IMR-90 (cell line): ENCODE measurements around the gene NHSL1. TPM values are rescaled to one million over a fixed set of nuclear protein-coding genes. Genes with fewer than 3 reads are reported as not detected.

ENCODE experiments used
- ATAC-seq: fragments of 200-7000 bp; cut with Tn5 transposase; 2 replicates; pipeline ENCODE4 v1.9.1; 2020; ENCODE audit warnings: low read depth, mild to moderate bottlenecking, moderate library complexity
- BruUV-seq: library from RNA; stranded (reverse); fragments of 400-500 nt; replicated peaks from 2 replicates; lab custom pipeline; 2021; lab: Mats Ljungman, UMichigan
- CTCF ChIA-PET: fragments of 300-600 bp; formaldehyde crosslinking; extraction: SDS; loops from one replicate; lab custom pipeline; 2021; ENCODE audit warnings: antibody characterized with exemption; lab: Yijun Ruan, JAX
- POLR2A ChIA-PET: fragments of 300-600 bp; sonication (Branson Sonifier 250); formaldehyde crosslinking; loops from one replicate; lab custom pipeline; 2022; ENCODE audit warnings: antibody characterized with exemption; ENCODE audit not compliant: unreplicated experiment; lab: Charles Lee
- DNase-seq: peaks from one replicate; pipeline ENCODE4 v3.0.0; 2013
- H2AFZ ChIP-seq: replicated peaks from 2 replicates; pipeline ENCODE3; 2013; ENCODE audit warnings: low read length, mild to moderate bottlenecking; ENCODE audit not compliant: poor library complexity
- H2AK5ac ChIP-seq: 2 replicates; pipeline ENCODE4 v1.6.1; 2013; ENCODE audit warnings: low read depth, low read length, inconsistent platforms
- H2AK9ac ChIP-seq: replicated peaks from 2 replicates; pipeline ENCODE3; 2013; ENCODE audit warnings: mild to moderate bottlenecking, low read depth, low read length, moderate library complexity; ENCODE audit not compliant: poor library complexity
- H2BK120ac ChIP-seq: 2 replicates; pipeline ENCODE4 v1.6.1; 2013; ENCODE audit warnings: low read depth, low read length, inconsistent platforms
- H2BK15ac ChIP-seq: 3 replicates; pipeline ENCODE4 v1.6.1; 2013; ENCODE audit warnings: low read depth, low read length, inconsistent platforms
- H2BK20ac ChIP-seq: 2 replicates; pipeline ENCODE4 v1.6.1; 2013; ENCODE audit warnings: low read depth, mild to moderate bottlenecking, inconsistent platforms, low read length, moderate library complexity
- H2BK5ac ChIP-seq: 2 replicates; pipeline ENCODE4 v1.6.1; 2013; ENCODE audit warnings: mild to moderate bottlenecking, low read depth, low read length, inconsistent platforms; ENCODE audit not compliant: poor library complexity, severe bottlenecking
- H3K14ac ChIP-seq: replicated peaks from 2 replicates; pipeline ENCODE4 v1.6.1; 2013; ENCODE audit warnings: low read depth, low read length, inconsistent platforms
- H3K18ac ChIP-seq: 2 replicates; pipeline ENCODE4 v1.6.1; 2013; ENCODE audit warnings: low read depth, low read length, control low read depth
- H3K23ac ChIP-seq: 2 replicates; pipeline ENCODE4 v1.6.1; 2013; ENCODE audit warnings: low read depth, low read length, inconsistent platforms
- H3K27ac ChIP-seq: 2 replicates; pipeline ENCODE4 v1.5.1; 2013; ENCODE audit warnings: mild to moderate bottlenecking, control low read depth, low read length; ENCODE audit not compliant: insufficient read depth
- H3K27me3 ChIP-seq: 2 replicates; pipeline ENCODE4 v1.6.1; 2013; ENCODE audit warnings: low read length; ENCODE audit not compliant: control insufficient read depth, insufficient read depth
- H3K36me3 ChIP-seq: 2 replicates; pipeline ENCODE4 v1.6.1; 2013; ENCODE audit warnings: low read length, mixed read lengths; ENCODE audit not compliant: control insufficient read depth, insufficient read depth
- H3K4ac ChIP-seq: 2 replicates; pipeline ENCODE4 v1.6.1; 2013; ENCODE audit warnings: low read depth, low read length, inconsistent platforms
- H3K4me1 ChIP-seq: 2 replicates; pipeline ENCODE4 v1.6.1; 2013; ENCODE audit warnings: low read length, mixed read lengths; ENCODE audit not compliant: control insufficient read depth, insufficient read depth
- H3K4me2 ChIP-seq: 2 replicates; pipeline ENCODE4 v1.6.1; 2013; ENCODE audit warnings: low read depth, mild to moderate bottlenecking, control low read depth, low read length, moderate library complexity
- H3K4me3 ChIP-seq: 2 replicates; pipeline ENCODE4 v1.5.1; 2013; ENCODE audit warnings: low read depth, mild to moderate bottlenecking, control low read depth, low read length, moderate library complexity; ENCODE audit not compliant: insufficient read depth
- H3K56ac ChIP-seq: 2 replicates; pipeline ENCODE4 v1.6.1; 2013; ENCODE audit warnings: low read length, inconsistent platforms; ENCODE audit not compliant: insufficient read depth; ENCODE audit errors: extremely low read depth
- H3K79me1 ChIP-seq, 2 experiments: 2 replicates each; pipeline ENCODE4 v1.6.1; 2013; ENCODE audit warnings: low read length in 2 of 2, inconsistent platforms in 1 of 2, low read depth in 1 of 2
- H3K9ac ChIP-seq: 2 replicates; pipeline ENCODE4 v1.6.1; 2013; ENCODE audit warnings: low read depth, low read length, control low read depth
- H3K9me1 ChIP-seq: 2 replicates; pipeline ENCODE4 v1.6.1; 2013; ENCODE audit warnings: low read length, inconsistent platforms; ENCODE audit not compliant: insufficient read depth
- H3K9me3 ChIP-seq: 2 replicates; pipeline ENCODE4 v1.6.1; 2013; ENCODE audit warnings: low read length; ENCODE audit not compliant: control insufficient read depth, insufficient read depth
- H4K20me1 ChIP-seq: 2 replicates; pipeline ENCODE4 v1.6.1; 2013; ENCODE audit warnings: low read length, inconsistent platforms; ENCODE audit not compliant: insufficient read depth
- H4K5ac ChIP-seq: 2 replicates; pipeline ENCODE4 v1.6.1; 2013; ENCODE audit warnings: mild to moderate bottlenecking, low read depth, low read length, control low read depth
- H4K8ac ChIP-seq, 2 experiments: 2 replicates each; pipeline ENCODE4 v1.6.1; 2013; ENCODE audit warnings: low read depth in 2 of 2, low read length in 2 of 2, control low read depth in 1 of 2, inconsistent platforms in 1 of 2
- H4K91ac ChIP-seq: 2 replicates; pipeline ENCODE4 v1.6.1; 2013; ENCODE audit warnings: low read depth, low read length, inconsistent platforms; ENCODE audit not compliant: insufficient read depth
- BHLHE40 ChIP-seq: fragments of 150-350 bp; IDR thresholded peaks from 2 replicates; pipeline ENCODE4 v1.6.1; 2016; ENCODE audit warnings: mild to moderate bottlenecking, low read depth, low read length
- CEBPB ChIP-seq: IDR thresholded peaks from 2 replicates; pipeline ENCODE4 v1.6.1; 2012; ENCODE audit warnings: low read depth, low read length, improper control_type of control experiment
- CHD1 ChIP-seq: IDR thresholded peaks from 2 replicates; pipeline ENCODE4 v1.6.1; 2012; ENCODE audit warnings: low read depth, low read length, improper control_type of control experiment
- FOS ChIP-seq: fragments of 150-350 bp; IDR thresholded peaks from 2 replicates; pipeline ENCODE4 v1.6.1; 2016; ENCODE audit warnings: low read depth, low read length
- MAFK ChIP-seq: IDR thresholded peaks from 2 replicates; pipeline ENCODE4 v1.6.1; 2012; ENCODE audit warnings: low read depth, low read length, improper control_type of control experiment
- MAZ ChIP-seq: IDR thresholded peaks from 2 replicates; pipeline ENCODE4 v1.6.1; 2012; ENCODE audit warnings: low read depth, mild to moderate bottlenecking, low read length, improper control_type of control experiment, moderate library complexity, borderline replicate concordance
- MXI1 ChIP-seq: IDR thresholded peaks from 2 replicates; pipeline ENCODE4 v1.6.1; 2012; ENCODE audit warnings: low read depth, mild to moderate bottlenecking, low read length, moderate library complexity, borderline replicate concordance
- NFE2L2 ChIP-seq: fragments of 150-350 bp; IDR thresholded peaks from 2 replicates; pipeline ENCODE4 v1.6.1; 2016; ENCODE audit warnings: low read depth, mild to moderate bottlenecking, low read length
- POLR2A ChIP-seq: IDR thresholded peaks from 2 replicates; pipeline ENCODE4 v1.6.1; 2012; ENCODE audit warnings: mild to moderate bottlenecking, low read depth, low read length
- RAD21 ChIP-seq: IDR thresholded peaks from 2 replicates; pipeline ENCODE4 v1.6.1; 2012; ENCODE audit warnings: low read length, improper control_type of control experiment
- RCOR1 ChIP-seq: IDR thresholded peaks from 2 replicates; pipeline ENCODE4 v1.6.1; 2012; ENCODE audit warnings: mild to moderate bottlenecking, low read length, improper control_type of control experiment; ENCODE audit not compliant: insufficient replicate concordance
- RFX5 ChIP-seq: IDR thresholded peaks from 2 replicates; pipeline ENCODE4 v1.8.0; 2012; ENCODE audit warnings: low read depth, mild to moderate bottlenecking, low read length, moderate library complexity
- SMC3 ChIP-seq: fragments of 150-350 bp; IDR thresholded peaks from 2 replicates; pipeline ENCODE4 v1.6.1; 2016; ENCODE audit warnings: low read depth, mild to moderate bottlenecking, antibody characterized with exemption, low read length, moderate library complexity
- WGBS, 2 experiments: methylation state at CpG; one replicate each; pipeline versions ENCODE4 v1.1.5 to v1.1.7; 2013; ENCODE audit warnings: missing lambda C conversion rate in 2 of 2; ENCODE audit not compliant: insufficient read length in 1 of 2; ENCODE audit errors: extremely low coverage in 2 of 2; 5-methylcytosine and 5-hydroxymethylcytosine counted together
- dilution Hi-C: fragments of 300-500 bp; cut with HindIII; formaldehyde crosslinking; loops from one replicate; pipeline ENCODE4 v1.14.3; 2018; ENCODE audit warnings: low sequenced_read_pairs; ENCODE audit not compliant: unreplicated experiment
- in situ Hi-C: fragments of 300-500 bp; cut with MboI; formaldehyde crosslinking; loops from 3 replicates; pipeline ENCODE4 v1.14.3; 2019; ENCODE audit warnings: low sequenced_read_pairs, inconsistent platforms, mixed read lengths
- intact Hi-C: fragments of 100-400 bp; cut with micrococcal nuclease; formaldehyde crosslinking; loops from 2 replicates; pipeline ENCODE4 v1.10.0; 2022
- polyA plus RNA-seq, 3 experiments: library from polyadenylated mRNA; depleted of rRNA; stranded (reverse); fragments of >200 nt; gene quantifications; 2 replicates each; pipeline ENCODE4 v1.2.3, GENCODE V29; 2012; ENCODE audit warnings: low replicate concordance in 1 of 3
- total RNA-seq: library from RNA; depleted of rRNA; stranded (reverse); fragments of >200 nt; gene quantifications from 2 replicates; pipeline ENCODE4 v1.2.3, GENCODE V29; 2012
- TF ChIP-seq, protein P1 (sequence below): fragments of 150-350 bp; IDR thresholded peaks from 2 replicates; pipeline ENCODE4 v1.6.1; 2016; ENCODE audit warnings: low read depth, mild to moderate bottlenecking, low read length, moderate library complexity, borderline replicate concordance
- TF ChIP-seq, protein P2 (sequence below): conservative IDR thresholded peaks from 2 replicates; pipeline ENCODE4 v1.5.1; 2012; ENCODE audit warnings: mild to moderate bottlenecking, low read depth, low read length, improper control_type of control experiment
- TF ChIP-seq, protein P3 (sequence below): fragments of 150-350 bp; IDR thresholded peaks from 2 replicates; pipeline ENCODE4 v1.6.1; 2017; ENCODE audit warnings: mild to moderate bottlenecking, antibody characterized with exemption, low read length, low read depth

The NHSL1 gene
- total and polyA plus RNA-seq, 2 of the 4 experiments (the other 2 are of a cell fraction): 5.6 to 7.2 TPM

DNA sequence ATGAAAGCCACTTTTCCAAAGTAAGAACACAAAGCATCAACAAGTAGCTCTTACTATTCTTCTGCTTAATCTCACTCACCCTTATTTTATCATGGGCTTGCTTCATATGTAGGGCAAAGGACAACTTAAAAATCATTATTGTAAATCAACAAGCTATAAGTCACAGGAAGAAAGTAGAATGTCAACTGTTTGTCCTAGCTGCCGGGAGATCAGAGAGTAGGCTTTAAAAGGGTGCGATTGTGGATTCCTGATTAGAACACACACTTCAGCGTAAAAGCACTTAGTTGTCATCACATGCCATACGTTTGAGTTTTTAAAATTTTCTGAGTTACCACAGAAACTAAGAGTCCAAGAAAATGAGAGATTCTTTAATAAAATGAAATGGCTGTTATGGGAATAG lies 44.4 kb upstream of the NHSL1 start:
- Histone ChIP-seq H3K9me3 (no peaks in the 10 kb centered on the region), H4K8ac (no peak overlapping the region), H2BK20ac (peak overlapping the region; percentile 19; the same call in 1 of the 2 replicates), H4K5ac (no peak overlapping the region), H2AFZ (no peak overlapping the region), H3K4me3 (no peak overlapping the region), H2BK120ac (peak overlapping the region; percentile 69), H2AK5ac (peak overlapping the region; percentile 54; the same call in 1 of the 2 replicates), H2BK15ac (peak overlapping the region; percentile 72; the same call in 1 of the 3 replicates), H3K9ac (no peak overlapping the region), H3K27ac (no peak overlapping the region), H3K14ac (peak overlapping the region; percentile 80), H3K4me2 (peak overlapping the region; percentile 6; the same call in 1 of the 2 replicates), H2BK5ac (peak overlapping the region; percentile 66), H2AK9ac (no peak overlapping the region), H3K4me1 (peaks cover 26% of the 10 kb centered on the region), H3K79me1 (peaks cover 30 to 53% of the 10 kb centered on the region in 2 experiments), H3K36me3 (no peaks in the 10 kb centered on the region), H3K27me3 (no peaks in the 10 kb centered on the region), H3K23ac (peak overlapping the region; percentile 69; the same call in 1 of the 2 replicates), H4K20me1 (no peaks in the 10 kb centered on the region), H3K18ac (peak overlapping the region; percentile 5; the same call in 1 of the 2 replicates), H3K9me1 (peaks cover 13% of the 10 kb centered on the region), H3K56ac (no peak overlapping the region), H4K91ac (peak overlapping the region; percentile 3), H3K4ac (peak overlapping the region; percentile 66; the same call in 1 of the 2 replicates)
- ChIA-PET POLR2A (no interaction called here), CTCF (interaction anchor here (1.1 kb wide), 1 partner anchor 47 kb away, joined by 3 read pairs; no protein-coding TSS in a partner anchor)
- intact Hi-C loops: no loop called here
- dilution Hi-C loops: no loop called here
- TF ChIP-seq FOS (no peak), RFX5 (no peak), CHD1 (no peak), CEBPB (no peak), RAD21 (no peak), POLR2A (no peak), BHLHE40 (no peak), RCOR1 (no peak), MAZ (no peak), MXI1 (no peak), NFE2L2 (no peak), MAFK (no peak), SMC3 (no peak)
- TF ChIP-seq, protein P1, sequence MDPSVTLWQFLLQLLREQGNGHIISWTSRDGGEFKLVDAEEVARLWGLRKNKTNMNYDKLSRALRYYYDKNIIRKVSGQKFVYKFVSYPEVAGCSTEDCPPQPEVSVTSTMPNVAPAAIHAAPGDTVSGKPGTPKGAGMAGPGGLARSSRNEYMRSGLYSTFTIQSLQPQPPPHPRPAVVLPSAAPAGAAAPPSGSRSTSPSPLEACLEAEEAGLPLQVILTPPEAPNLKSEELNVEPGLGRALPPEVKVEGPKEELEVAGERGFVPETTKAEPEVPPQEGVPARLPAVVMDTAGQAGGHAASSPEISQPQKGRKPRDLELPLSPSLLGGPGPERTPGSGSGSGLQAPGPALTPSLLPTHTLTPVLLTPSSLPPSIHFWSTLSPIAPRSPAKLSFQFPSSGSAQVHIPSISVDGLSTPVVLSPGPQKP: no peak
- TF ChIP-seq, protein P2, sequence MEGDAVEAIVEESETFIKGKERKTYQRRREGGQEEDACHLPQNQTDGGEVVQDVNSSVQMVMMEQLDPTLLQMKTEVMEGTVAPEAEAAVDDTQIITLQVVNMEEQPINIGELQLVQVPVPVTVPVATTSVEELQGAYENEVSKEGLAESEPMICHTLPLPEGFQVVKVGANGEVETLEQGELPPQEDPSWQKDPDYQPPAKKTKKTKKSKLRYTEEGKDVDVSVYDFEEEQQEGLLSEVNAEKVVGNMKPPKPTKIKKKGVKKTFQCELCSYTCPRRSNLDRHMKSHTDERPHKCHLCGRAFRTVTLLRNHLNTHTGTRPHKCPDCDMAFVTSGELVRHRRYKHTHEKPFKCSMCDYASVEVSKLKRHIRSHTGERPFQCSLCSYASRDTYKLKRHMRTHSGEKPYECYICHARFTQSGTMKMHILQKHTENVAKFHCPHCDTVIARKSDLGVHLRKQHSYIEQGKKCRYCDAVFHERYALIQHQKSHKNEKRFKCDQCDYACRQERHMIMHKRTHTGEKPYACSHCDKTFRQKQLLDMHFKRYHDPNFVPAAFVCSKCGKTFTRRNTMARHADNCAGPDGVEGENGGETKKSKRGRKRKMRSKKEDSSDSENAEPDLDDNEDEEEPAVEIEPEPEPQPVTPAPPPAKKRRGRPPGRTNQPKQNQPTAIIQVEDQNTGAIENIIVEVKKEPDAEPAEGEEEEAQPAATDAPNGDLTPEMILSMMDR: no peak
- TF ChIP-seq, protein P3, sequence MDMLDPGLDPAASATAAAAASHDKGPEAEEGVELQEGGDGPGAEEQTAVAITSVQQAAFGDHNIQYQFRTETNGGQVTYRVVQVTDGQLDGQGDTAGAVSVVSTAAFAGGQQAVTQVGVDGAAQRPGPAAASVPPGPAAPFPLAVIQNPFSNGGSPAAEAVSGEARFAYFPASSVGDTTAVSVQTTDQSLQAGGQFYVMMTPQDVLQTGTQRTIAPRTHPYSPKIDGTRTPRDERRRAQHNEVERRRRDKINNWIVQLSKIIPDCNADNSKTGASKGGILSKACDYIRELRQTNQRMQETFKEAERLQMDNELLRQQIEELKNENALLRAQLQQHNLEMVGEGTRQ: no peak
- DNase-seq: no peak
- no peak for ATAC-seq
- in situ Hi-C loops: no loop called here
- 80% methylated on average over 1 of the region's 4 CpGs; no CpG with 5 or more reads in 1 of the 2 experiments for WGBS, 2 experiments
- BruUV-seq: no TSS peak
